ENCODE results near the gene IL1RAPL2. TPM values are rescaled to one million over a fixed set of nuclear protein-coding genes. Genes with fewer than 3 reads are reported as not detected.

IL1RAPL2 gene
- total and polyA plus RNA-seq, 2 of the 4 experiments (the other 2 are of a cell fraction): 0.03 TPM; not detected in 1

DNA sequence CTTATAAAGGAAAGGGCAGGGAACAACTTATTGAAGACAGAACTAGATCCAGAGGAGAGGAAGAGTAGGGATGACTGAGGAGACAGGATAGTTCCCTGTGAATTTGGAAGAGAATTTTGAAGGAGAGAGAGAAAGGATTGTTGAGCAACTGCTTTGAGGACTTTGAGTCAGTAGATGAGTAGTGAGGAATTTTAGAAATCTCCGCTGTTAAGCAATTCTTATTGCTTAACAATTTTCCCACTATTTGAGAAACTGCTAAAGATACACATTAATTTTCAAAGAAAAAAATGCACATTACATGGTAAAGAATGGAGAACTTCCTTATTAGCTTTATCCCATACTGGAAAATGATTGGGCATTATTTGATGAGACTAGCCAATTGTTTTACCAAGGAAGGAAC is 1140.0 kb downstream of the IL1RAPL2 start:
- Histone ChIP-seq H3K4me3 (ENCODE audit: insufficient read depth, low read depth, low read length) (no peak overlapping the region), H3K18ac (ENCODE audit: low read depth, low read length) (no peak overlapping the region), H2BK5ac (ENCODE audit: low read depth, low read length, poor library complexity, severe bottlenecking) (no peak overlapping the region), H3K4me2 (ENCODE audit: low read depth, low read length) (no peak overlapping the region), H3K27me3 (ENCODE audit: control insufficient read depth, insufficient read depth, low read length) (no peaks in the 10 kb centered on the region; the same call in 1 of the 2 replicates), H2AK5ac (ENCODE audit: low read depth, low read length) (no peak overlapping the region), H3K27ac (ENCODE audit: insufficient read depth, low read length) (no peak overlapping the region), H2AK9ac (replicated peaks; ENCODE audit: low read depth, low read length, poor library complexity) (no peak overlapping the region), H2BK15ac (ENCODE audit: low read depth, low read length) (no peak overlapping the region), H2BK120ac (ENCODE audit: low read depth, low read length) (no peak overlapping the region), H3K4me1 (ENCODE audit: control insufficient read depth, insufficient read depth, low read length) (no peaks in the 10 kb centered on the region), H3K9me3 (ENCODE audit: control insufficient read depth, insufficient read depth, low read length) (no peaks in the 10 kb centered on the region), H3K9me1 (ENCODE audit: insufficient read depth, low read length) (no peaks in the 10 kb centered on the region), H3K9ac (ENCODE audit: low read depth, low read length) (no peak overlapping the region), H4K5ac (ENCODE audit: low read depth, low read length) (no peak overlapping the region), H4K8ac (ENCODE audit: low read depth in 2 of 2, low read length in 2 of 2) (no peak overlapping the region), H4K91ac (ENCODE audit: insufficient read depth, low read depth, low read length) (no peak overlapping the region), H4K20me1 (ENCODE audit: insufficient read depth, low read length) (no peaks in the 10 kb centered on the region), H2AFZ (replicated peaks; ENCODE audit: low read length, poor library complexity) (no peak overlapping the region), H3K36me3 (ENCODE audit: control insufficient read depth, insufficient read depth, low read length) (no peaks in the 10 kb centered on the region), H3K23ac (ENCODE audit: low read depth, low read length) (no peak overlapping the region), H3K79me1 (ENCODE audit: low read depth in 1 of 2, low read length in 2 of 2) (no peaks in the 10 kb centered on the region), H3K4ac (ENCODE audit: low read depth, low read length) (no peak overlapping the region), H2BK20ac (ENCODE audit: low read depth, low read length) (no peak overlapping the region), H3K56ac (ENCODE audit: extremely low read depth, insufficient read depth, low read length) (no peak overlapping the region), H3K14ac (replicated peaks; ENCODE audit: low read depth, low read length) (no peak overlapping the region)
- ATAC-seq (ENCODE audit: low read depth): no peak
- POLR2A ChIA-PET (ENCODE audit: unreplicated experiment): no interaction called here
- CTCF ChIA-PET: no interaction called here
- no CpG with 5 or more reads among the region's 1 CpG for WGBS, 2 experiments (ENCODE audit: extremely low coverage in 2 of 2, insufficient read length in 1 of 2)
- intact Hi-C loops (cut with micrococcal nuclease) (no loop called here), dilution Hi-C loops (cut with HindIII; ENCODE audit: low sequenced_read_pairs, unreplicated experiment) (no loop called here), in situ Hi-C loops (cut with MboI; ENCODE audit: low sequenced_read_pairs) (no loop called here)
- no peak for DNase-seq
- no TSS peak for BruUV-seq (replicated peaks)
- no peak for TF ChIP-seq MAFK (IDR thresholded peaks at IDR 0.05; ENCODE audit: low read depth, low read length)
- TF ChIP-seq USF2 (IDR thresholded peaks at IDR 0.05; ENCODE audit: low read depth, low read length): no peak
- TF ChIP-seq MAZ (IDR thresholded peaks at IDR 0.05; ENCODE audit: borderline replicate concordance, low read depth, low read length): no peak
- TF ChIP-seq NFE2L2 (IDR thresholded peaks at IDR 0.05; ENCODE audit: low read depth, low read length): no peak
- TF ChIP-seq RCOR1 (IDR thresholded peaks at IDR 0.05; ENCODE audit: insufficient replicate concordance, low read length): no peak
- TF ChIP-seq, protein P1, sequence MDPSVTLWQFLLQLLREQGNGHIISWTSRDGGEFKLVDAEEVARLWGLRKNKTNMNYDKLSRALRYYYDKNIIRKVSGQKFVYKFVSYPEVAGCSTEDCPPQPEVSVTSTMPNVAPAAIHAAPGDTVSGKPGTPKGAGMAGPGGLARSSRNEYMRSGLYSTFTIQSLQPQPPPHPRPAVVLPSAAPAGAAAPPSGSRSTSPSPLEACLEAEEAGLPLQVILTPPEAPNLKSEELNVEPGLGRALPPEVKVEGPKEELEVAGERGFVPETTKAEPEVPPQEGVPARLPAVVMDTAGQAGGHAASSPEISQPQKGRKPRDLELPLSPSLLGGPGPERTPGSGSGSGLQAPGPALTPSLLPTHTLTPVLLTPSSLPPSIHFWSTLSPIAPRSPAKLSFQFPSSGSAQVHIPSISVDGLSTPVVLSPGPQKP (IDR thresholded peaks at IDR 0.05; ENCODE audit: borderline replicate concordance, low read depth, low read length): no peak
- no peak for TF ChIP-seq CEBPB (IDR thresholded peaks at IDR 0.05; ENCODE audit: low read depth, low read length)
- TF ChIP-seq BHLHE40 (IDR thresholded peaks at IDR 0.05; ENCODE audit: low read depth, low read length): no peak
- no peak for TF ChIP-seq RFX5 (IDR thresholded peaks at IDR 0.05; ENCODE audit: low read depth, low read length)
